B cell (primary cell): ENCODE measurements around the gene EYA4. TPM values are rescaled to one million over a fixed set of nuclear protein-coding genes. Genes with fewer than 3 reads are reported as not detected.

Experiments
- ATAC-seq: fragments of 200-7000 bp; cut with Tn5 transposase; one replicate; pipeline ENCODE4 v1.10.0; 2021; ENCODE audit warnings: low read depth, mild to moderate bottlenecking, moderate number of reproducible peaks, moderate library complexity
- CTCF ChIA-PET: fragments of 350-600 bp; sonication (Branson Sonifier 250); formaldehyde crosslinking; loops from one replicate; lab custom pipeline; 2021; ENCODE audit warnings: antibody characterized with exemption, inconsistent platforms; lab: Charles Lee
- POLR2A ChIA-PET: fragments of 350-600 bp; sonication (Branson Sonifier 250); formaldehyde crosslinking; loops from one replicate; lab custom pipeline; 2021; ENCODE audit warnings: antibody characterized with exemption; lab: Charles Lee
- DNase-seq: peaks from one replicate; pipeline ENCODE4 v3.0.0; 2013
- H2AFZ ChIP-seq: 2 replicates; pipeline ENCODE4 v1.6.1; 2012; ENCODE audit warnings: mild to moderate bottlenecking, low read depth, low read length; ENCODE audit not compliant: insufficient read depth, poor library complexity, severe bottlenecking
- H3K27ac ChIP-seq, 2 donors: 1 replicate in 1 of 2; 2 replicates in 1 of 2; pipeline ENCODE4 v1.5.1; 2012 to 2013; ENCODE audit warnings: low read length in 2 of 2, mild to moderate bottlenecking in 2 of 2, moderate library complexity in 1 of 2
- H3K27me3 ChIP-seq, 4 experiments: fragments of 200-600 bp in 1 of 4; sonication (generic) in 1 of 4; replicated peaks in 1 of 4; 1 replicate in 2 of 4; 2 replicates in 2 of 4; pipeline versions ENCODE4 v1.6.1 to v1.7.0; 2013 to 2016; ENCODE audit warnings: low read length in 3 of 4, mild to moderate bottlenecking in 2 of 4, mixed read lengths in 1 of 4, moderate library complexity in 1 of 4; ENCODE audit not compliant: insufficient read depth in 4 of 4, control insufficient read depth in 3 of 4; ENCODE audit errors: control extremely low read depth in 1 of 4
- H3K36me3 ChIP-seq, 2 experiments: replicated peaks in 1 of 2; 1 replicate in 1 of 2; 2 replicates in 1 of 2; pipeline versions ENCODE4 v1.6.1 to v1.7.1; 2013; ENCODE audit warnings: low read length in 1 of 2; ENCODE audit not compliant: insufficient read depth in 2 of 2, control insufficient read depth in 1 of 2; ENCODE audit errors: control extremely low read depth in 1 of 2, extremely low read depth in 1 of 2
- H3K4me1 ChIP-seq, 2 donors: fragments of 200-600 bp in 1 of 2; sonication (generic) in 1 of 2; 1 replicate in 1 of 2; 2 replicates in 1 of 2; pipeline versions ENCODE4 v1.5.1 to v1.6.1; 2013 to 2017; ENCODE audit warnings: low read length in 2 of 2; ENCODE audit not compliant: control insufficient read depth in 2 of 2, insufficient read depth in 2 of 2
- H3K4me2 ChIP-seq: replicated peaks from 2 replicates; pipeline ENCODE3; 2012; ENCODE audit warnings: mild to moderate bottlenecking, low read depth, low read length; ENCODE audit not compliant: poor library complexity, severe bottlenecking
- H3K4me3 ChIP-seq, 5 experiments: fragments of 200-600 bp in 1 of 5; sonication (generic) in 1 of 5; 1 replicate in 3 of 5; 2 replicates in 2 of 5; pipeline versions ENCODE4 v1.5.1 to v1.7.0; 2011 to 2016; ENCODE audit warnings: low read length in 4 of 5, mild to moderate bottlenecking in 4 of 5, low read depth in 2 of 5, control low read depth in 1 of 5, moderate library complexity in 1 of 5; ENCODE audit not compliant: insufficient read depth in 1 of 5; ENCODE audit errors: control extremely low read depth in 1 of 5, extremely low read depth in 1 of 5
- H3K79me2 ChIP-seq: fragments of 200-600 bp; sonication (generic); one replicate; pipeline ENCODE4 v1.6.0; 2016; ENCODE audit warnings: low read length; ENCODE audit not compliant: control insufficient read depth, insufficient read depth
- H3K9ac ChIP-seq: fragments of 200-600 bp; sonication (generic); 2 replicates; pipeline ENCODE4 v1.6.1; 2017; ENCODE audit warnings: mild to moderate bottlenecking, low read length, moderate library complexity
- H3K9me3 ChIP-seq, 3 donors: one replicate each; pipeline versions ENCODE4 v1.6.1 to v1.7.1; 2013; ENCODE audit warnings: low read length in 2 of 3; ENCODE audit not compliant: control insufficient read depth in 2 of 3, insufficient read depth in 1 of 3; ENCODE audit errors: control extremely low read depth in 1 of 3
- H4K20me1 ChIP-seq: 2 replicates; pipeline ENCODE4 v1.6.0; 2012; ENCODE audit warnings: mild to moderate bottlenecking, low read length; ENCODE audit not compliant: insufficient read depth, control insufficient read depth, poor library complexity, severe bottlenecking
- H3K27ac Mint-ChIP-seq: one replicate; pipeline ENCODE4 v1.8.0; 2021; ENCODE audit warnings: mixed read lengths
- H3K27me3 Mint-ChIP-seq: one replicate; pipeline ENCODE4 v1.8.0; 2021; ENCODE audit warnings: mixed read lengths
- H3K4me1 Mint-ChIP-seq: one replicate; pipeline ENCODE4 v1.8.0; 2021; ENCODE audit warnings: mixed read lengths
- H3K4me3 Mint-ChIP-seq: one replicate; pipeline ENCODE4 v1.8.0; 2021; ENCODE audit warnings: mixed read lengths
- H3K9me3 Mint-ChIP-seq: one replicate; pipeline ENCODE4 v1.8.0; 2022; ENCODE audit warnings: mixed read lengths; ENCODE audit not compliant: insufficient read depth
- EZH2 ChIP-seq: IDR thresholded peaks from 2 replicates; pipeline ENCODE4 v1.6.1; 2012; ENCODE audit warnings: borderline replicate concordance, low read depth, mild to moderate bottlenecking, moderate library complexity, low read length; ENCODE audit not compliant: insufficient read depth, poor library complexity, severe bottlenecking
- WGBS: methylation state at CpG from one replicate; pipeline ENCODE4 v1.1.5; 2013; ENCODE audit warnings: missing lambda C conversion rate; ENCODE audit not compliant: insufficient coverage; 5-methylcytosine and 5-hydroxymethylcytosine counted together
- intact Hi-C: fragments of 100-400 bp; cut with micrococcal nuclease; formaldehyde crosslinking; loops from one replicate; pipeline ENCODE4 v1.10.0; 2022
- polyA plus RNA-seq: library from polyadenylated mRNA; depleted of rRNA; stranded (reverse); fragments of >200 nt; gene quantifications from 2 replicates; pipeline ENCODE4 v1.2.3, GENCODE V29; 2012
- total RNA-seq, 2 donors: library from RNA; stranded (reverse); fragments of 120-200 nt in 1 of 2; gene quantifications; 1 replicate in 1 of 2; 2 replicates in 1 of 2; pipeline versions ENCODE4 v1.2.3 to v1.2.4, GENCODE V29; 2013 to 2022
- TF ChIP-seq, protein P1 (sequence below): fragments of 200-600 bp; IDR thresholded peaks from one replicate; pipeline ENCODE4 v1.8.0; 2022; ENCODE audit warnings: antibody characterized with exemption, mild to moderate bottlenecking

Gene EYA4
- total and polyA plus RNA-seq, 2 donors (not counting 1 experiment from before 2014, with no cell fraction given): 0.49 TPM; not detected in 1

DNA sequence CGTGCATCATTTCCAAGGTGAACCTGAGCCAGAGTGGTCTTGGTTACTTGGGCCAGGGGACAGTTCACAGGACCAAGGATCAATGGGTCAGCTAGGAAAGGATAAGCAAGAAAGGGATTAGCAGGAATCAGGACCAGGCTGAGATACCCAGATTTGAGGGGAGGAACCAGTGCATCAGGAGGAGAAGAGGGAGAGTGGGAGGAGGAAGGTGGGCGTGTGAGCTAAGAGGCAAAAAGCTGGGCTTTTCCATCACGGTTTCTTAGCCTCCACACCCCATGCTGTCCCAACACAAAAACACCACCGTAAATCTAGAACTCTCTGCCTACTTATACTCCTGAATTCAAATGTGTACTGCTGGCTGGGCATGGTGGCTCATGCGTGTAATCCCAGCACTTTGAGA is 27.5 kb downstream of the EYA4 start:
- Histone ChIP-seq H4K20me1 (no peaks in the 10 kb centered on the region), H3K4me2 (no peak overlapping the region), H3K4me3 (no peak overlapping the region), H3K9me3 (peaks cover 0 to 4% (median 0%) of the 10 kb centered on the region in 3 donors), H3K4me1 (no peaks in the 10 kb centered on the region), H3K79me2 (no peaks in the 10 kb centered on the region), H3K27me3 (no peaks in the 10 kb centered on the region), H3K36me3 (no peaks in the 10 kb centered on the region), H2AFZ (no peak overlapping the region), H3K9ac (no peak overlapping the region), H3K27ac (no peak overlapping the region)
- no peak overlapping the region for H3K27ac Mint-ChIP-seq
- no peaks in the 10 kb centered on the region for H3K9me3 Mint-ChIP-seq
- TF ChIP-seq EZH2: no peak
- TF ChIP-seq, protein P1, sequence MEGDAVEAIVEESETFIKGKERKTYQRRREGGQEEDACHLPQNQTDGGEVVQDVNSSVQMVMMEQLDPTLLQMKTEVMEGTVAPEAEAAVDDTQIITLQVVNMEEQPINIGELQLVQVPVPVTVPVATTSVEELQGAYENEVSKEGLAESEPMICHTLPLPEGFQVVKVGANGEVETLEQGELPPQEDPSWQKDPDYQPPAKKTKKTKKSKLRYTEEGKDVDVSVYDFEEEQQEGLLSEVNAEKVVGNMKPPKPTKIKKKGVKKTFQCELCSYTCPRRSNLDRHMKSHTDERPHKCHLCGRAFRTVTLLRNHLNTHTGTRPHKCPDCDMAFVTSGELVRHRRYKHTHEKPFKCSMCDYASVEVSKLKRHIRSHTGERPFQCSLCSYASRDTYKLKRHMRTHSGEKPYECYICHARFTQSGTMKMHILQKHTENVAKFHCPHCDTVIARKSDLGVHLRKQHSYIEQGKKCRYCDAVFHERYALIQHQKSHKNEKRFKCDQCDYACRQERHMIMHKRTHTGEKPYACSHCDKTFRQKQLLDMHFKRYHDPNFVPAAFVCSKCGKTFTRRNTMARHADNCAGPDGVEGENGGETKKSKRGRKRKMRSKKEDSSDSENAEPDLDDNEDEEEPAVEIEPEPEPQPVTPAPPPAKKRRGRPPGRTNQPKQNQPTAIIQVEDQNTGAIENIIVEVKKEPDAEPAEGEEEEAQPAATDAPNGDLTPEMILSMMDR: no peak
- 93% methylated on average over 4 of the region's 5 CpGs for whole genome bisulfite sequencing
- ChIA-PET CTCF (no interaction called here), POLR2A (no interaction called here)
- ATAC-seq (no peak), DNase-seq (no peak)
- H3K27me3 Mint-ChIP-seq: no peaks in the 10 kb centered on the region
- intact Hi-C loops: no loop called here
- H3K4me3 Mint-ChIP-seq: no peak overlapping the region
- H3K4me1 Mint-ChIP-seq: no peaks in the 10 kb centered on the region

DNA sequence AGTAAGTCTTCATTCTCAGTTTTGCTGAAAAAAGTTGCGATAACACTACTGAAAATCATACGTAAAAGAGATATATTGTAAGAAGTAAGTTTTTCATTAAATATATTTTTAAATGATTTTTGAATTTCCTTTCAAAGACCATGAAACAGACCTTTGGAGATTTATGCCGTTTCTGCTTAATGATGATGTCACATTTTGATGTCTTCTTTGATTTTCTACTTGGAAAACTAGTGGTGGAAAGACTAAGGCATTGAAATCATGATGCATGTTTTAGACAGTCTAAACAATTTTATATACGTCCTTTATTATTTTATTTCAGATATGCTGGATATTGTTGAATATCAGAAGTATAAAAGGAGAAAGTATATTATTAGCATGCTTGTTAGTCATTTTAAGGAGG is 33.7 kb downstream of the EYA4 start:
- no CpG with 5 or more reads among the region's 4 CpGs for WGBS
- ATAC-seq (no peak), DNase-seq (no peak)
- CTCF ChIA-PET: no interaction called here
- Histone ChIP-seq H3K79me2 (no peaks in the 10 kb centered on the region), H3K4me1 (no peaks in the 10 kb centered on the region), H4K20me1 (no peaks in the 10 kb centered on the region), H2AFZ (no peak overlapping the region), H3K27ac (no peak overlapping the region), H3K9me3 (peaks cover 0 to 4% (median 0%) of the 10 kb centered on the region in 3 donors), H3K9ac (no peak overlapping the region), H3K4me3 (no peak overlapping the region), H3K36me3 (no peaks in the 10 kb centered on the region), H3K27me3 (no peaks in the 10 kb centered on the region), H3K4me2 (no peak overlapping the region)
- POLR2A ChIA-PET: no interaction called here
- intact Hi-C loops: no loop called here
- no peaks in the 10 kb centered on the region for H3K4me1 Mint-ChIP-seq
- H3K4me3 Mint-ChIP-seq: no peak overlapping the region
- TF ChIP-seq, protein P1: no peak
- TF ChIP-seq EZH2: no peak
- no peak overlapping the region for H3K27ac Mint-ChIP-seq
- no peaks in the 10 kb centered on the region for H3K9me3 Mint-ChIP-seq
- no peaks in the 10 kb centered on the region for H3K27me3 Mint-ChIP-seq
